GM23248 (cell line): ENCODE results near the gene SLC22A14. TPM values are rescaled to one million over a fixed set of nuclear protein-coding genes. Genes with fewer than 3 reads are reported as not detected.
A peak's percentile ranks its signal among the peaks of the same experiment; 100 is the strongest.
"Not testable (repeated sequence)": the region's sequence is repeated elsewhere in the genome, so short reads cannot be mapped to it uniquely, and the experiment has no call there.

Source experiments
- DNase-seq: peaks from one replicate; pipeline ENCODE4 v3.0.0-alpha.2; 2015
- H2AFZ ChIP-seq: fragments of 200-600 bp; sonication (generic); 2 replicates; pipeline ENCODE4 v1.6.1; 2016; ENCODE audit warnings: antibody characterized with exemption
- H3F3A ChIP-seq: fragments of 200-600 bp; sonication (generic); 2 replicates; pipeline ENCODE4 v1.6.1; 2016; ENCODE audit warnings: mild to moderate bottlenecking, antibody characterized with exemption, mixed run types; ENCODE audit not compliant: insufficient read depth
- H3K27ac ChIP-seq: fragments of 200-600 bp; sonication (generic); 2 replicates; pipeline ENCODE4 v1.5.1; 2016; ENCODE audit warnings: mild to moderate bottlenecking
- H3K27me3 ChIP-seq: fragments of 200-600 bp; sonication (generic); replicated peaks from 2 replicates; pipeline ENCODE4 v1.6.1; 2016; ENCODE audit warnings: mild to moderate bottlenecking; ENCODE audit not compliant: insufficient read depth
- H3K36me3 ChIP-seq: fragments of 200-600 bp; sonication (generic); 2 replicates; pipeline ENCODE4 v1.6.1; 2016; ENCODE audit warnings: low read depth, mild to moderate bottlenecking
- H3K4me1 ChIP-seq: fragments of 200-600 bp; sonication (generic); 2 replicates; pipeline ENCODE4 v1.6.1; 2016; ENCODE audit warnings: mild to moderate bottlenecking; ENCODE audit not compliant: insufficient read depth
- H3K4me2 ChIP-seq: fragments of 200-600 bp; sonication (generic); one replicate; pipeline ENCODE4 v1.6.1; 2016; ENCODE audit warnings: mild to moderate bottlenecking; ENCODE audit not compliant: unreplicated experiment
- H3K4me3 ChIP-seq: fragments of 200-600 bp; sonication (generic); 2 replicates; pipeline ENCODE4 v1.5.1; 2016; ENCODE audit warnings: mild to moderate bottlenecking
- H3K79me2 ChIP-seq: fragments of 200-600 bp; sonication (generic); 2 replicates; pipeline ENCODE4 v1.6.1; 2016; ENCODE audit warnings: mild to moderate bottlenecking; ENCODE audit not compliant: insufficient read depth
- H3K9ac ChIP-seq: fragments of 200-600 bp; sonication (generic); 2 replicates; pipeline ENCODE4 v1.6.1; 2016; ENCODE audit warnings: mild to moderate bottlenecking
- H3K9me2 ChIP-seq: fragments of 200-600 bp; sonication (generic); 2 replicates; pipeline ENCODE4 v1.6.1; 2016; ENCODE audit warnings: mixed run types, mild to moderate bottlenecking, moderate library complexity; ENCODE audit not compliant: insufficient read depth
- H3K9me3 ChIP-seq: fragments of 200-600 bp; sonication (generic); one replicate; pipeline ENCODE4 v1.6.1; 2017; ENCODE audit warnings: low read depth
- H4K20me1 ChIP-seq: fragments of 200-600 bp; sonication (generic); 2 replicates; pipeline ENCODE4 v1.6.0; 2016; ENCODE audit not compliant: insufficient read depth
- EZH2 ChIP-seq: fragments of 200-600 bp; sonication (generic); IDR thresholded peaks from 2 replicates; pipeline ENCODE4 v1.6.1; 2018; ENCODE audit warnings: antibody characterized with exemption, mild to moderate bottlenecking; ENCODE audit not compliant: insufficient read depth, poor library complexity, severe bottlenecking
- EZH2phosphoT487 ChIP-seq: fragments of 200-600 bp; sonication (generic); IDR thresholded peaks from 2 replicates; pipeline ENCODE4 v1.6.1; 2018; ENCODE audit warnings: antibody characterized with exemption, moderate library complexity, mild to moderate bottlenecking, low read depth; ENCODE audit not compliant: insufficient read depth
- WGBS, 2 experiments: methylation state at CpG; one replicate each; pipeline ENCODE4 v1.1.6; 2015 to 2017; ENCODE audit warnings: low lambda C conversion rate in 2 of 2, low coverage in 1 of 2; ENCODE audit errors: missing lambda C conversion rate in 2 of 2; 5-methylcytosine and 5-hydroxymethylcytosine counted together
- in situ Hi-C: fragments of 300-500 bp; cut with MboI; formaldehyde crosslinking; loops from 2 replicates; pipeline ENCODE4 v1.15.0; 2020
- polyA plus RNA-seq: library from polyadenylated mRNA; unstranded; fragments of >200 nt; fragmentation: Nextera tagmentation; extraction: Ambion mirVana; gene quantifications from 2 replicates; pipeline ENCODE4 v1.2.1, GENCODE V29; 2016
- total RNA-seq: library from RNA; depleted of rRNA; stranded (reverse); fragments of >200 nt; shearing (Covaris generic); gene quantifications from 2 replicates; pipeline ENCODE4 v1.2.3, GENCODE V29; 2014

Gene SLC22A14
- total and polyA plus RNA-seq, 2 experiments from 2014 or later, result 0.08 TPM; not detected in 1

DNA sequence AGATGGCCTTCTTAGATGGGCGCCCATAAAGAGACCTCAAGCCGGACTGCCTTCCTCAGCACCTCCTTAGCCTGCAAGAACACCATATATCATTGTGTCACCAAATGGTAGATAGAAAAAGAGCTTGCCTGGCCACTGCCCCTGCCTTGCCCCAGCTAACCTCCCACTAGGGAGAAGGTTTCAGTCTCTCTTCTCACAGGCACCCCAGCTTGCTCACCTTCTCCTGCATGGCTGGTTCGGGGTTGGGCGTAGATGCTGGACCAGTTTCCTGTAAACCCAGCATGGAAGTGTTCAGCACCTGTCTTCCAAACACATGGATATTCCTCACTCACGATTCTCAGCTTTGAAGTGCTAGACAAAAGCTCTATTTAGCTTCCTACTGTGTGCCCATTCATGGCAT is 3.3 kb upstream of the SLC22A14 start:
- H3K4me2 ChIP-seq, result no peak overlapping the region
- H3K4me1 ChIP-seq, result no peaks in the 10 kb centered on the region
- no peaks in the 10 kb centered on the region for H3K9me3 ChIP-seq
- H3F3A ChIP-seq, result no peaks in the 10 kb centered on the region
- no peak for DNase-seq
- WGBS, 2 experiments, result 89 to 90% methylated on average over 5 of the region's 5 CpGs
- no peak overlapping the region for H3K9ac ChIP-seq
- H3K27ac ChIP-seq, result no peak overlapping the region
- H3K79me2 ChIP-seq, result no peaks in the 10 kb centered on the region
- H4K20me1 ChIP-seq, result no peaks in the 10 kb centered on the region
- H3K4me3 ChIP-seq, result no peak overlapping the region
- in situ Hi-C loops, result no loop called here
- H3K27me3 ChIP-seq, result no peaks in the 10 kb centered on the region
- H3K36me3 ChIP-seq, result no peaks in the 10 kb centered on the region
- H3K9me2 ChIP-seq, result no peaks in the 10 kb centered on the region
- TF ChIP-seq EZH2phosphoT487, result no peak
- no peak for TF ChIP-seq EZH2
- no peak overlapping the region for H2AFZ ChIP-seq

DNA sequence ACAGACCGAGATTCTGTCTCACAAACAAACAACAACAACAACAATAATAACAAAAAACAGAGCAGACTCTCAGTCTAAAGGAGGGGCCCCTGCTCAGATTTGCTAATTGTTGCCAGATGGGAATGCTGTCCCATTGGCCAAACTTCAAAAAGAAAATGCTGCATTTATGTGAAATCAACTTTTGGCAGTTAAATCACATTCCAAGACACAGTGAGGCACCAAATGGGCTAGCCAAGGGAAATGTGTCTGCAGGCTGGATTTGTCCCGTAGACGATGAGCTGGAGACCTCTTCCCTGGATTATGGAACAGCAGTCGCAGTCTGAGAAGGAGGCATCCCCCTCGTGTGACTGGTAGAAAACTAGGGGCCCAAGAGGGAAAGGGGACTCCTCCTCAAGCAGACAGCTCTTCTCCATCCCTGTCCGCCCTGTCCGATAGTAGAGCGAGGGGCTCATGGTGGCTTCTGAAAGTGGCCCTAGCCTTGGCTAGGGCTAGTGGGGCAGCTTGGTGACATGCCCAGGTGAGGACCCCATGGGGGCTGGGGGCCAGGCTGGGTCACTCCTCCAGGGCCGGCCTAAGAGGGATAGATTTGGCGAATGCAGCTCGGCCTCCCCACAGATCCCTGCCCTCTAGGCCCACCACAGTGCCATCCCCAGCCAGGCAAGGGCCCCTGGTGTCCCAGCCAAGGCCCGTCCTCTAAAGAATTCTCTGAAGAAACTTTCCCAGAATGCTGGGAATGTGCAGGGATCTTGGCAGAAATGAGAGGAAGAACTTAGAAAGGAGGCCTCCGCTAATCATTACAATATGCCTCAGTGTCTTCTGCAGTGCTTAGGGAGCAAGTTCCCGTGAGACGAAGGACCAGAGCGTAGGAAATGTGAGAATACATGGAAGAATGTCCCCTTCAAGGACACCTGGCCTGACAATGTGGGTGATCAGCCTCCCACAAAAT is 2.0 kb downstream of the SLC22A14 start:
- Histone ChIP-seq H2AFZ (peak overlapping the region; percentile 15; the same call in 1 of the 2 replicates), H3K4me1 (peaks cover 6% of the 10 kb centered on the region), H3K79me2 (no peaks in the 10 kb centered on the region), H3K36me3 (no peaks in the 10 kb centered on the region), H3K9me3 (no peaks in the 10 kb centered on the region), H3K27ac (peak overlapping the region; percentile 49), H3F3A (no peaks in the 10 kb centered on the region), H4K20me1 (no peaks in the 10 kb centered on the region), H3K4me3 (no peak overlapping the region), H3K27me3 (no peaks in the 10 kb centered on the region), H3K4me2 (no peak overlapping the region), H3K9ac (no peak overlapping the region), H3K9me2 (no peaks in the 10 kb centered on the region)
- peak; percentile 90 for DNase-seq
- TF ChIP-seq EZH2 (no peak), EZH2phosphoT487 (no peak)
- in situ Hi-C loops, result no loop called here
- WGBS, 2 experiments, result 18 to 19% methylated on average over 15 to 16 of the region's 16 CpGs

DNA sequence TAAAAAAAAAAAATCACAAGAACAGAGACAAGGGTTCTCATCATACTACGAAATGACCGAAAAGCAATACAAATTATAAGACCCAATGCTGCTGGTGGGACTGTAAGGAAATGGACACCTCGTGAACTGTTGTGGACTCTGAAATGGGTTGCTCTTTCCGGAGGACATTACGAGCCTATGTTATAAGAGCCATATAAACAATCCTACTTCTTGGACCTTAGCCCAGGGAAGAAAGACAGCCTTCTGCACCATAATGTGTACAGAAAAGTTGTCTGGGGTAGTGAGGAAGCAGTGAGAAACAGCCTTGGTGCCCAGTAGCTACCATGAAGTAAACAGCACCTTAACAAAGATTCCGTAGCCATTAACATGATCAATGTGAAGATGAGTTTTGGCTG is 2.7 kb downstream of the SLC22A14 start:
- Histone ChIP-seq H3K27ac (no peak overlapping the region), H3K9ac (no peak overlapping the region), H4K20me1 (no peaks in the 10 kb centered on the region), H2AFZ (no peak overlapping the region), H3K9me2 (no peaks in the 10 kb centered on the region), H3K27me3 (no peaks in the 10 kb centered on the region), H3K36me3 (no peaks in the 10 kb centered on the region), H3K9me3 (no peaks in the 10 kb centered on the region), H3K4me2 (no peak overlapping the region), H3K4me3 (no peak overlapping the region), H3F3A (no peaks in the 10 kb centered on the region), H3K4me1 (peaks cover 6% of the 10 kb centered on the region), H3K79me2 (no peaks in the 10 kb centered on the region)
- DNase-seq, result no peak
- WGBS, 2 experiments, result 48 to 52% methylated on average over 6 of the region's 6 CpGs
- in situ Hi-C loops, result no loop called here
- TF ChIP-seq EZH2, result no peak

DNA sequence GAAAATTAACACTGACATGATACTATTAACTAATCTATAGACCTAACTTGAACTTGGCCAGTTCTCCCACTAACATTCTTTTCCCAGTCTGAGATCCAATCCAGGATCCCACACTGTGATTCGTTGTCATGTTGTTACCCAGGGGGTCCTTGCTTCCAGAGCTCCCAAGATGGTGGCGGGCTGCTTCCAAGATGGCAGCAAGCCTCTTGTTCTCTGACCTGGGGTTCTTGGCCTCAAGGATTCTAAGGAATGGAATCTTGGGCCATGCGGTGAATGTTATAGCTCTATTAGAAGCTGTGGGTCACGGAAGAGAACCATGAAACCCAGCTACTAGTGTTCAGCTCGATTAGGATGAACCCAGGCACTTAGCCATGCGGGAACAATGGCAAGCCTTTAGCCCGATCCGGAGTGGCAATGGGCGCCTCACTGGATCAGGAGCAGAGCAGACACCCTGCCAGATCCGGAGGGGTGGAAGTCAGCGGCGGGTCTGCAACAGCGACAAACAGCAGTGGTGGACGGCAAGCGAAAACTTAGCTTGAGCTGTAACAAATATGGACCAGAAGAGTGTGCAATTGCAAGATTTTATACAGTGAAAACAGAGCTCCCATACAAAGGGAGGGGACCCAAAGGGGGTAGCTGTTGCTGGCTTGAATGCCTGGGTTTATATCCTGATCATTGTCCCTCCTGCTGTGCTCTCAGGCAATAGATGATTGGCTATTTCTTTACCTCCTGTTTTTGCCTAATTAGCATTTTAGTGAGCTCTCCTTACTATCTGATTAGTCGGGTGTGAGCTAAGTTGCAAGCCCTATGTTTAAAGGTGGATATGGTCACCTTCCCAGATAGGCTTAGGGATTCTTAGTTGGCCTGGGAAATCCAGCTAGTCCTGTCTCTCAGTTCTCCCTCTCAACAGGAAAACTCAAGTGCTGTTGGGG is 7.5 kb downstream of the SLC22A14 start:
- H3K36me3 ChIP-seq, H3F3A ChIP-seq, H2AFZ ChIP-seq, DNase-seq, H4K20me1 ChIP-seq, H3K27me3 ChIP-seq, H3K9ac ChIP-seq, H3K27ac ChIP-seq, H3K79me2 ChIP-seq, in situ Hi-C loops, H3K9me3 ChIP-seq, H3K4me3 ChIP-seq, H3K9me2 ChIP-seq, H3K4me2 ChIP-seq, H3K4me1 ChIP-seq: not testable (repeated sequence)
- whole genome bisulfite sequencing, 2 experiments, result 88 to 89% methylated on average over 16 of the region's 16 CpGs

DNA sequence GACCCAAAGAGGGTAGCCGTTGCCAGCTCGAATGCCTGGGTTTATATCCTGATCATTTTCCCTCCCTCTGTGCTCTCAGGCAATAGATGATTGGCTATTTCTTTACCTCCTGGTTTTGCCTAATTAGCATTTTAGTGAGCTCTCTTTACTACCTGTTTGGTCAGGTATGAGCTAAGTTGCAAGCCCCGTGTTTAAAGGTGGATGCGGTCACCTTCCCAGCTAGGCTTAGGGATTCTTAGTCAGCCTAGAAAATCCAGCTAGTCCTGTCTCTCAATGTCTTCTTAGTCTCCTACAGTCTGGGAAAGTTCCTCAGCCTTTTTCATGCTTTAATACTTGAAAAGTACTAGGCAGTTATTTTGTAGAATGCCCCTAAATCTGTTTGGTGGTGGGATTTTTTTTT is 15.0 kb downstream of the SLC22A14 start:
- H3K9me2 ChIP-seq, H3K27me3 ChIP-seq, H3K36me3 ChIP-seq, H2AFZ ChIP-seq, in situ Hi-C loops, H3K4me2 ChIP-seq, H3K79me2 ChIP-seq, H3K9me3 ChIP-seq, H3K4me3 ChIP-seq, DNase-seq, H4K20me1 ChIP-seq, H3K4me1 ChIP-seq, H3K9ac ChIP-seq, H3F3A ChIP-seq, H3K27ac ChIP-seq: not testable (repeated sequence)
- WGBS, 2 experiments, result 89 to 91% methylated on average over 4 of the region's 4 CpGs
